Ramos (cell line): ENCODE results near the gene RHOA.

Source experiments
- in situ Hi-C: fragments of 300-500 bp; cut with MboI; formaldehyde crosslinking; loops from one replicate; pipeline ENCODE4 v1.14.3; 2022; ENCODE audit warnings: low sequenced_read_pairs; ENCODE audit not compliant: unreplicated experiment

Gene RHOA

DNA sequence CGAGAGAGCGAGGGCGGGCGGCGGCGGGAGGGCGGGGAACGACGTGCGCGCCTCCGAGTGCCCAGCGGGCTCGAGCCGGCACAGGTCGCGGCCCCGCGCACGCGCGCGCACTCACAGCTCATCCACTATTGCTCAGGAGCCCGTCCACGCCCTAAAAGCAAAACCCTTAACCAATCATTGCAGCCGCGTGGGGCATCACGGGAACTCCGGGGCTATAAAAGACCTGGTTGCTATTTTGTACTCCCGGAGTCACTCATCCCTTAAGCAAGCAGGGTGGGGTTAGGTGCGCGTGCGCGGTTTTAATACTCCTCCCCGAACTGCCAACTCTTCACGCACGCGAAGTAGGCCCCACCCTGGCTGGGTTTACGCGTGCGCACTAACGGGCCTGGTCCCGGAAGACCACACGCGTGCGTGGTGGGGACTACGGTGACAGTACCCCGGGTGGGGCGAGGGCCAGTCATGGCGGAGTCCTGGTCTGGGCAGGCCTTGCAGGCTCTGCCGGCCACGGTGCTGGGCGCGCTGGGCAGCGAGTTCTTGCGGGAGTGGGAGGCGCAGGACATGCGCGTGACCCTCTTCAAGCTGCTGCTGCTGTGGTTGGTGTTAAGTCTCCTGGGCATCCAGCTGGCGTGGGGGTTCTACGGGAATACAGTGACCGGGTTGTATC, at the start of gene RHOA, which contains the start of gene TCTA:
RHOA (minus strand) TSS at position 9 of the 664 bp plus-strand sequence. CDS start 36,387 bp downstream, outside the sequence.
TCTA (plus strand) TSS at position 456 of the 664 bp plus-strand sequence; CDS start at position 460, 4 bp downstream.
- in situ Hi-C loops = no loop called here

DNA sequence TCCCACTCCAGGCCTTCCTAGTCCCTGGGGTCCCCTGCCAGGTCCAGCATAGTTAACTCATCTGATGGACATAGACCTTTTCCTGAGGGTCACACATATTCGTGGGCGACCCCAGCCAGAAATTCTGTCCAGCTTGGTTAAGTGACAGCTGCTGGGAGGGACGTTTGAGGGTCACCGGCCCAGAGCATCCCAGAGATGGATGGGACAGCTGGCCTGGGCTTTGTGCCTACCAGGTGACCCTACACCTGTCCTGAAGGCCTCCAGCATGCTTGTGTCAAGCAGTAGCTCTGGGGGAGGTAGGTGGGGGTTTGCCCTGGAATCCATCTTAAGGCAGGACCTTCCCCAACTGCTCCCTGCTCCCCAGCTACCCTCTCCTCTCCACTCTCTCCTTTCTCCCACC, 49.2 kb upstream of the RHOA start:
- in situ Hi-C loops = no loop called here

DNA sequence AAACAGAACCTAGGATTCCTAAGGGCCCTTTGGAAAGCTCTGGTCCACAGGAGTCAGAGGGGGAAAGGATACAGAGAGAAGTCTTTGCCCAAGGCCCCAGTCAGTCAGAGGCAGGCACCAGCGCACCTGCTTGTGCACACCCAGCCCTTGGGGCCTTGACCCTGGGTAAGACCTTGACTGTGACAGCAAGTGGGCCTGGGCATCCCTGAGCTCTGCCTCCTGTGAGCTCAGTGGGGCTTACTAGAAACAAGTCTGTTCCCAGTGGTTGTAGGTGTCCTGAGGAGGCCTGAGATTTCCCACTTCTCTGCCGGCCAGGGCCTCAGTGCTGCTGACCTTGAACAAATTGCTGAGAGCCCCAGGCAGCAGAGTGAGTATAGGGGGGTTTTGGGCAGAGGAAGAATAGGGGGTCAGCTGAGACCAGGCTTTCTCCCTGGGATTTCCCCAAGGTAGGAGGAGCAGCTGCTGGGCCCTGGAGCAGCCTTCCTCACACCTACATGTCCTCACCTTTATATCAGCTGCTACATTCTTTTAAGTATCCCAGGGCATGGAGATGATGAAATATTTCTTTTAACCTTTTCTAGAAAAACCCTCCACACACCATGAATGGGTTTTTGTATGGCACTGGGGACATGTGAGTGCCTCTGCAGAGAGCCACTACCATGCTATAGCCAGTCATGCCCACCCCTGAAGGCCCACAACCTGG, 48.6 kb upstream of the RHOA start:
- in situ Hi-C loops = no loop called here

DNA sequence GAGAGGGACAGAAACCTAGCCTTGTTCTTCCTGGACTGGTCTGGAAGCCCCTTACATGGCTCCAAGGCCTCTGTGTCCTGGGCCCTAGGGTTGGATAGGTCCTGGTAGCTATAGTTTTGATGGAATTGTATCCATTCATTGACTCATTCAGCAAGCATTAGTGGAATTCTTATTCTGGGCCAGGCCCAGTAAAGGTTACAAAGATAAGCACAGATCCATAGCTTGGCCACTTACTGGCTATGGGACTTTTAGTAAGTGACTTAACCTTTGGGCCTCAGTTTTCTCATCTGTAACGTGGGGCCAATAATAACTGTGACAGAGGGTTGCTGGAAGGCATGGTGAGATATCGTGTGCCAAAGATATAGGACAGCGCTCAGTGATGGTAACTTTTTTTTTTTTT, 44.7 kb upstream of the RHOA start:
- in situ Hi-C loops = loop anchor here (10.0 kb wide), 1 partner anchor 292 kb away; the partner anchor contains the start of gene CCDC71

DNA sequence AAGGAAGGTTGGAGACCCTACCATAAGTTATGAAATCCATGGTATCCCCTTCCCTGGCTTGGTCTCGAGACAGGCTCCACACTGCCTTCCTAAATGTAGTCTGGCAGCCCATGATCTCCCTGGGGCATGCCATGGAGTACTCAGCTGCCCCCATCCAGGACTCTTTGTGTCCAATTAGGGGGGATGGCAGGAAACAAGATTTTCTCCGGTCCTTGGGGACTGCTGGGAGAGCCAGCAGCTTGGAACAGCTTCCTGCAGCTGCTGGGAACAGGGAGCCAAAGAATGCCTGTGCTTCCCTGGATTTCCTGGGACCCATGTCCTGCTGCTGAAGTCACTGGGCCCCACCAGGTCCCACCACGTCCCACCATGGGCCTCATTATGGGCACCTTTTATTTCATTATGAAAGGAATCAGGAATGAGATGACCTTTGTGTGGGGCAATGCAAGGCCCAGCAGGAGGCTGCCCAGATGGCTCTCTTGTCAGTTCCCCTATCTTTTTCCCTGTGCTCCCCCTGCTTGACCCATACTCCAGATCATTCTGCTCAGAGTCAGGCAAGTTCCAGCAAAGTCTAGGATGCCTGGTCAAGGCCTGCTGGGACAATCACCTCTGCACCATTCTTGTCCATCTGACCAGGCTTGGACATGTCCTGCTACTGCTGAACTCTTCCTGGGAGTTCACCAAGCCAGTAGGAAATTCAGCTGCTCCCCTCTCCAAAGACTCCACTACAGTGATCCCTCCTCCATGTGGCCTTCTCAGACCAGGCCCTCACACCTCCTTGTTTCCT, 43.3 kb upstream of the RHOA start:
- in situ Hi-C loops = loop anchor here (10.0 kb wide), 1 partner anchor 290 kb away; the partner anchor contains the start of gene CCDC71

DNA sequence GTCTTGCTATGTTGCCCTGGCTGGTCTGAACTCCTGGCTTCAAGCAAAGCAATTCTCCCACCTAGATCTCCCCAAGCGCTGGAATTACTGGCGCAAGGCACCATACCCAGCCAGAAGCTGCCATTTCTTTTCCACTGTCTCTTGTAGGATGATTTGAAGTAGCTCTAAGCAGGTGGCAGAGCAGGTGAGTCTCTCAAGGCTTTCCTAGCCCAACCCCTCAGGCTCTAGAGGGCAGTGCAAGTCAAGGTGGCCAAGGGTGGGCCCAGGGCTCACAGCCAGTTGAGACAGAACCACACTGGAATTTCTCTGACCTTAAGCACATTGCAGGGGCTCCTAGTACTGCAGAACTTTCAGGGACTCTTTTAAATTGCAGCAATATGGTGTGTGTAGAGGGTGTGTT, 42.7 kb upstream of the RHOA start:
- in situ Hi-C loops = loop anchor here (10.0 kb wide), 1 partner anchor 290 kb away; the partner anchor contains the start of gene CCDC71

DNA sequence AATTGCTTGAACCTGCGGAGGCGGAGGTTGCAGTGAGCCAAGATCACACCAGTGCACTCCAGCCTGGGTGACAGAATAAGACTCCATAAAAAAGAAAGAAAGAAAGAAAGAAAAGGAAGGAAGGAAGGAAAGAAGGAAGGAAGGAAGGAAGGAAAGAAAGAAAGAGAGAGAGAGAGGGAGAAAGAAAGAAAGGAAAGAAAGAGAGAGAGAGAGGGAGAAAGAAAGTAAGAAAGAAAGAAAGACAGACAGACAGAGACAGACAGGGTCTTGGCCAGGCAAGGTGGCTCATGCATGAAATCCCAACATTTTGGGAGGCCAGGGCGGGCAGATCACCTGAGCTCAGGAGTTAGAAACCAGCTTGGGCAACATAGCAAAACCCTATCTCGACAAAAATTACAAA, 41.8 kb upstream of the RHOA start:
- in situ Hi-C loops = loop anchor here (10.0 kb wide), 1 partner anchor 289 kb away; the partner anchor contains the start of gene CCDC71

DNA sequence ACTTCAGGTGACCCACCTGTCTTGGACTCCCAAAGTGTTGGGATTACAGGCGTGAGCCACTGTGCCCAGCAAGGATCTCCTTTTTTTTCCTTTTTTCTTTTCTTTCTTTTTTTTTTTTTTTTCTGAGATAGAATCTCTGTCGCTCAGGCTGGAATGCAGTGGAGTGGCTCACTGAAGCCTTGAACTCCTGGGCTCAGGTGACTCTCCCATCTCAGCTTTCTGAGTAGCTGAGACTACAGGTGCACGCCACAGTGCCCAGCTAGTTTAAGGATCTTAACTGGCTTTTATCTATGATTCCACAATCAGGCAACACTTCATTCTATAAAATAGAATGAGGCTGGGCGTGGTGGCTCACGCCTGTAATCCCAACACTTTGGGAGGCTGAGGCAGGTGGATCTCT, 33.6 kb upstream of the RHOA start:
- in situ Hi-C loops = loop anchor here (5.0 kb wide), 1 partner anchor 148 kb away; no protein-coding TSS in a partner anchor

DNA sequence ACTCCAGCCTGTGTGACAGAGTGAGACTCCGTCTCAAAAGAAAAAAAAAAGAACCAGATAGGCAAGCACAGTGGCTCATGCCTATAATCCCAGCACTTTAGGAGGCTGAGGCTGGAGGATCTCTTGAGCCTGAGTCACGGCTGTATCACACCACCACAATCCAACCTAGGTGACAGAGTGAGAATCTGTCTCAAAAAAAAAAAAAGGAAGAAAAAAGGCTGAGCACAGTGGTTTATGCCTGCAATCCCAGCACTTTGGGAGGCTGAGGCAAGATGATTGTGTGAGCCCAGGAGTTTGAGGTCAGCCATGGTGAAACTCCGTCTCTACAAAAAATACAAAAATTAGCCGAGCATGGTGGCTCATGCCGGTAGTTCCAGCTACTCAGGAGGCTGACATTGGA, 23.0 kb upstream of the RHOA start:
- in situ Hi-C loops = no loop called here

DNA sequence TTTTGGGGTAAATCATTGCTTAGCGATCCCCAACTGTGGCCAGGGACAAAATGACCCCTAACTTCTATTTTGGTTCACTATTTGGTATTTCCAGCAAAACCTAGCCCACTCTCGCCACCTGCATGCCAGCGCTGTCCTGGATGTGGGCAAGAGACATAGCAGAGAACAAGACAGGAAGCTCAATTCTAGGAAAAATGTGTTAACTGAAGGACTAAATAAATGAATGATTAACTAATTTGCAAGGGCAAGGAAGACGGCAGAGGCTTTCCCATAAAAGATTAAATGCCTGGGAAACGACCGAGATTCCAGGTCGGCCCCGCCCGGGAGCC, 16.9 kb upstream of the RHOA start:
- in situ Hi-C loops = no loop called here

DNA sequence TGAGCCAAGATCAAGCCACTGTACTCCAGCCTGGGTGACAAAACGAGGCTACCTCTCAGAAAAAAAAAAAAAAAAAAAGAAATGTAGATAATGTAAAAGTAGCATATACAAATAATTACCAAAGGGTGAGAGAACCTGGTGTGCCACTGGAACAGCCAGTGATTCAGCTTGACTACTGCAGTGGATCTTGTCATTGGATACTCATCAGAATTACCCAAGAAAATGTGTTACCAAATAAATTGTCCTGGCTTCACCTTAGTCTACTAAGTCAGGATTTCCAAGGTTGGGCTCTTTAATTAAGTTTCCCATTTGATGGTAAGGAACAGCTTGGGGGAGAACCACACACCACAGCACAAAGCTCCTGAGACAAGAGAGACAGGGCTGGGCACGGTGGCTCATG, 15.8 kb upstream of the RHOA start:
- in situ Hi-C loops = no loop called here

DNA sequence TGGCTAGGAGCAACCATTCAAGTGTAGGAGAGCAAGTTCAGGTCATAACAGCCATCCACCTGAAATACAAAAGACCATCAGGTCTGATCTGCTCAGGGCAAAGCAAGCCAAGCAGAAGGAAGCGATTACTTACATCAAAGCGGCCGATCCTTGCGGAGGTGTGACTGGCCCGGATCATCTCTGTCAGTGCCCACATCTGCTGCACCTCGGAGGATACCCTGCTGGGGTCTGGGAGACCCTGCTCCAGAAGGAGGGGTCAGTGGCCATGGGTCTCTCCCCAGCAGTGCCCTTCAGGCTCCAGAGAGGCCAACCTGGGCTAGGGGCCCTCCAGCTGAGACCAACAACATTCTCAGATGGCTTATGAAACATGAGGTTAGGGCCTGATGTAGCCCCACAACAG, 13.0 kb upstream of the RHOA start:
- in situ Hi-C loops = no loop called here

DNA sequence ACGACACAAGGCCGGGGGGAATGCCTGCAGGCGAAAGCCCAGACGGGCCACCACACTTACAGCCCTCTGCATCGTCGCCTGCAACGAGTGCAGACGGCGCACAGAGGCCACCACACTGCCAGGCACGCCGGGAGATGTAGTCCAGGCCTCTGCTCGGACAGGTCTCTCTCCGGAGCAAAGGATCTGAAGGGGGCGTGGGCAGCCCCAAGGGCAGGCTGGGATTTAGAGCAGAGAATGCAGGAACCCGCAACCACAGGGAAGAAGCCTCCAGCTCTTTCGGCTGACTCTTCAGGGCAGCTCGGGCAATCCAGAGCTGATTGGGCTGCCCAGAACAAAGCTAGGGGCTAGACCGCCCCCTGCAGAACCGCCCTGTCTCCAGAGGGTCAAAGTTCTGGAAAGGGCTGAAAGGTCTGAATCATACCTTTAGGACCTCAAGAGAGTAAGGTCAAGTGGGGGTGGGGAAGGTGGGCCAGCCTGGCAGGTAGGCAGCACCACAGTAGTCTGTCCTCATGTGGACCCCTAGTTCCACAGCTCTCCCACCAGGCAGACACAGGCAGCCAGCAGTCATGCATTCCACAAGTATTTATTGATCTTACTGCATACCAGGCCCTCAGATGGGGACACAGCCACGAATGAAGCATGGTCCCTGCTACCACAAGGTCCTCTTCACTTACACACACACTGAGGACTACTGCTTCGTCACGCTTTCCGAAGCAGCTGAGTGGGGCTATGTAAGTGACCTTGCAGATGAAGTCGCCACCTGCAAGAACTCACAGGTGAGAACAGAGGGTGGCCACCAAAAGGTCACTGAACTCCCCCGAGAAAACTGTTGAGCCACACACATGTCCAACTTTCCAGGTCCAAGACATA, 10.8 kb upstream of the RHOA start, which contains the start of gene AMT:
AMT (minus strand) TSS at position 95 of the 870 bp plus-strand sequence; CDS start at position 72, 23 bp downstream.
- in situ Hi-C loops = no loop called here

DNA sequence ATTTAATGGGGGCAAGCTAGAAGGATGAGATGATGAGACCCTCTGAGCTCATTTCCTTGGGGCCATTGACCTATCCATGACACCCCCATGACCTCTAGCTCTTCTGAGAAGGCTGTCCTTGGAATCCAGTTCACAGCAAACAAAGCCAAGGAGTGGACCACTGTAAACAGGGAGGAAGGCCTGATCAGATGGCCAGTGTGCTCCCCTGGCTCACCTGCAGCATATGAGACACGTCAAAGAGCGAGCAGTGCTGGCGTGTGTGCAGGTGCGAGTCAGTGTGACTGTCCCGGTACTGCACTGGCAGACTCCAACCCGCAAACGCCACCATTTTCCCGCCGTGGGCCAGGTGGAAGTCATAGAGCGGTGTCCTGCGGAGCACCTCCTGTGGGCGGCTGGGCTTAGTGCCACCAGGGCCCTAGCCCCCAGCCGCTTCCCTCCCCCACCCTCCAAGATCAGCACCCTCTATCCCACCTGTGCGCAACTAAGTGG, 10.2 kb upstream of the RHOA start:
- in situ Hi-C loops = no loop called here

DNA sequence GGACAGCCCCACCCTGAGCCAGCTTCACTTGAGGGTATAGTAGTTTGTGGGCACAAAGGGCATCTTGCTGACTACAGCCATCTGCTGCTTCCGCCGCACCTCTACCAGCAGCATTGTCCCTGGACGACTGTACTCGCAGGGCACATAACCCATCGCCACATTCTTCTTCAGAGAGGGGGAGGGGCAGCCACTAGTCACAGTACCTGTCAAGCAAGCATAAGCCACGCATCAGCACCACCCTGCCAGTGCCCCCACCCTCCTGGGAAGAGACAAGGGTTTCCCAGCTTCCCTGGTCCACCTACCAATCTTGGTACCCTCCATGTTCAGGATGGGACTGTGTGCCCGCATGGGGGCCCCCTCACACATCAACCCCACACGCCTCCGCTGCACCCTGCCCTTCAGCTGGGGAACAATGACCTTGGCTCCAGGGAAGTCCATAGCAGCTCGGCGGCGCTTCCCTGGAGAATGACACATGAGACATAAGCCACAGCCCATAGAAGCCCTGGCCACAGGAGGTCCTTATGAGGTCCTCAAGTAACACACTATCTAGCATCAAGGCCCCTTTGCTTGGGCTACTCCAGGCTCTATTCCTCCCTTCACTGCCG, 5.8 kb upstream of the RHOA start:
- in situ Hi-C loops = no loop called here

DNA sequence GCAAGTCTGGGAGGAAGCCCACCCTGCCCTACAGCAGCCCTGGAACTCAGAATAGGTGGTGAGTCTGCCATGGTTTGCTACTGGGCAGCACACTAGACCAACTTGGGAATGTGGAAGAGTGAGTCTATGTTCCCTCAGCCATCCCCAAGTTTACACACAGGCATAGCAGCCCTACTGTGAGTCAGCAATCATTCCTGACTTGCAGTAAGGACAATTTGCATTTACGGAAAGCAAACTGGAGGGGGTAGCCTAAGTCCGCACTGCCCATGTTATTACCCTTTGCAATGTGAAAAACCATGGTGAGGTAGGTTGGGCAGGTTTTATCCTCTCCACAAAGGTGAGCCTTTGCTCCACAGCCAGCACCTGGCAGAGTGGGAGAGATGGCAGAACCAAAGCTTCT, 5.1 kb upstream of the RHOA start:
- in situ Hi-C loops = no loop called here

DNA sequence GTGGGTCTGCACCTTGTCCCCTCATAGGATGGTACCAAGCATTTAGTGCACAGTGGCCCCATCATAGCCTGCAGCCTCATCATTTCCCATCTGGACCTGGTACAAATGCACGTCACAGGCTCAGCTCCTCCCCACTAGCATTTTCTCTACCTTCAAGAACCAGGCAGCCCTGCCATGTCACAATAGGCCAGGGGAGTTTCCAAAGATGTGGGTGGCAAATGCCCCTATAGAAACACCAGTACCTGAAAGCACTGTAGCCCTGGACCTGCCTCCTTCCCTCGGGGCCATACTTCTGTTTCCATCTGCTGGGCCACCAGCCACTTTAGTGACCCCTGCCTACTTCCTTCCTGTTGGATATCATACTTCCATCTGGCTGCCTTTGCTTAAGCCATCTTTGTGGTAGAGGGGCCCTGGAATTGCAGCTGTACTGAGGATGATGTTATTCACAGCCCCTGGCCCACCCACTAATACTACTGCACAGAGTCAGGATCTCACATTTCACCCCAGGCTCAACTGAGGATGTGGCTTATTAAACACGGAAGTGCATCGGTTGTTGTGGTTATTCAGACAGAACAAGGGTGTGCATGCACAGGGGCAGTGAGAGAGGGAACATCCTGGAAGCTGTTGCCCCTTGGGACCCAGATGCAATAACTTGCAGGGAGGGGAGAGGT, 4.3 kb upstream of the RHOA start:
- in situ Hi-C loops = no loop called here

DNA sequence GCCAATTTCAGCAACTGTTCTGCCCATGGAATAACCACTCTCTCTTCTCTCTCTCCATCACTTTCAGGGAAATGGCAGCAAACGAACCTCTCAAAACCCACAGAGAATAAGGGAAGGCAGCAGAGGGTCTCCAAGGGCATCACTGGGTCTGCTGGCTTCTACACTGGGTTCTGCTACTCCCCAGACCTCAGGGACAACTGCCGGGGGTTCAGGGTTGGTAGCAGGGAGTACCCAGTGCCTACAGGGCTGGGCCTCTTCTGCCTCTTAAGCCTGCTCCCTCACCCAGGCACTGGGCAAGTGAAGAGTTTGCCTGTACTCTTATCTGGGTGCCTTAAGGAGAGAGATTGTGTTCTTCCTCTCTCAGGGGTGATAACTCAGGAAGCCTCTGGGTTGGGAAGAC, 3.0 kb upstream of the RHOA start:
- in situ Hi-C loops = no loop called here

DNA sequence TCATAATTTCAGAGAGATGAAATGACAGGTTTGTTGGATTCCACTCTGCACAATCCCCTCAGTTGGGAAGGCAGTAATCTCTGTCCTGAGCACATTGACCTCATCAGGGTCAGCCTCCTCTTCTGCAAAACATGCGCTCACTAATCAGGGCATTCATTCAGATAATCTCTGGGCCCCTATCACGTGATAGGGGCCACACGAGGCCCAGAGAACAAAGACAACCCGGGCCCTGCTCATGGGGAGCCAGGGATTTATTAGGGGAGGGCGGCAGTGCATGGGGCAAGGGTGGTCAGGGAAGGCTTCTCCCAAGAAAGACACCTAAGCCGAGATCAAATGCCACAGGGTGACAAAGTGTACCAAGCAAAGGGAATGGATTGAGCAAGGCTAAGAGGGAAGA, 1.6 kb upstream of the RHOA start:
- in situ Hi-C loops = no loop called here
